Measurements from ENCODE around the gene ABHD17A. TPM values are rescaled to one million over a fixed set of nuclear protein-coding genes. Genes with fewer than 3 reads are reported as not detected.
A peak's percentile ranks its signal among the peaks of the same experiment; 100 is the strongest.

ABHD17A gene
- polyA plus RNA-seq, 1 of the 3 experiments (the other 2 are of a cell fraction): 61.1 TPM

- no peak for DNase-seq
- H2AFZ ChIP-seq (ENCODE audit: low read depth): peak overlapping the region; percentile 47; the same call in 1 of the 2 replicates
- H3K4me1 ChIP-seq (ENCODE audit: control insufficient read depth in 1 of 2, insufficient read depth in 2 of 2, low read depth in 1 of 2, low read length in 1 of 2): peaks cover 0 to 15% of the 10 kb centered on the region in 2 experiments; a peak in 1 of 4 replicates
- peaks cover 0 to 2% of the 10 kb centered on the region in 2 experiments for H3K36me3 ChIP-seq (replicated peaks in 1 of 2; ENCODE audit: control insufficient read depth in 1 of 2, insufficient read depth in 2 of 2, low read length in 1 of 2)
- peaks cover 19% of the 10 kb centered on the region for H4K20me1 ChIP-seq (ENCODE audit: insufficient read depth)
- CTCF ChIA-PET: no interaction called here
- H3F3A ChIP-seq (replicated peaks; ENCODE audit: insufficient read depth): peaks cover 17% of the 10 kb centered on the region
- 54% methylated on average over 8 of the region's 8 CpGs for WGBS (ENCODE audit: low lambda C conversion rate)
- no peak overlapping the region for H3K9ac ChIP-seq
- no peaks in the 10 kb centered on the region for H3K9me2 ChIP-seq
- peak overlapping the region in 1 of 2 experiments; percentile 18; a peak in 1 of 4 replicates for H3K4me3 ChIP-seq (ENCODE audit: low read depth in 2 of 2, low read length in 1 of 2)
- no peaks in the 10 kb centered on the region for H3K9me3 ChIP-seq
- H3K79me2 ChIP-seq (ENCODE audit: insufficient read depth): peaks cover 43% of the 10 kb centered on the region
- peak overlapping the region in 1 of 2 experiments; percentile 7; a peak in 1 of 4 replicates for H3K27ac ChIP-seq (ENCODE audit: low read depth in 2 of 2, low read length in 1 of 2)
- no peaks in the 10 kb centered on the region for H3K27me3 ChIP-seq (ENCODE audit: insufficient read depth)
- TF ChIP-seq, protein P1, sequence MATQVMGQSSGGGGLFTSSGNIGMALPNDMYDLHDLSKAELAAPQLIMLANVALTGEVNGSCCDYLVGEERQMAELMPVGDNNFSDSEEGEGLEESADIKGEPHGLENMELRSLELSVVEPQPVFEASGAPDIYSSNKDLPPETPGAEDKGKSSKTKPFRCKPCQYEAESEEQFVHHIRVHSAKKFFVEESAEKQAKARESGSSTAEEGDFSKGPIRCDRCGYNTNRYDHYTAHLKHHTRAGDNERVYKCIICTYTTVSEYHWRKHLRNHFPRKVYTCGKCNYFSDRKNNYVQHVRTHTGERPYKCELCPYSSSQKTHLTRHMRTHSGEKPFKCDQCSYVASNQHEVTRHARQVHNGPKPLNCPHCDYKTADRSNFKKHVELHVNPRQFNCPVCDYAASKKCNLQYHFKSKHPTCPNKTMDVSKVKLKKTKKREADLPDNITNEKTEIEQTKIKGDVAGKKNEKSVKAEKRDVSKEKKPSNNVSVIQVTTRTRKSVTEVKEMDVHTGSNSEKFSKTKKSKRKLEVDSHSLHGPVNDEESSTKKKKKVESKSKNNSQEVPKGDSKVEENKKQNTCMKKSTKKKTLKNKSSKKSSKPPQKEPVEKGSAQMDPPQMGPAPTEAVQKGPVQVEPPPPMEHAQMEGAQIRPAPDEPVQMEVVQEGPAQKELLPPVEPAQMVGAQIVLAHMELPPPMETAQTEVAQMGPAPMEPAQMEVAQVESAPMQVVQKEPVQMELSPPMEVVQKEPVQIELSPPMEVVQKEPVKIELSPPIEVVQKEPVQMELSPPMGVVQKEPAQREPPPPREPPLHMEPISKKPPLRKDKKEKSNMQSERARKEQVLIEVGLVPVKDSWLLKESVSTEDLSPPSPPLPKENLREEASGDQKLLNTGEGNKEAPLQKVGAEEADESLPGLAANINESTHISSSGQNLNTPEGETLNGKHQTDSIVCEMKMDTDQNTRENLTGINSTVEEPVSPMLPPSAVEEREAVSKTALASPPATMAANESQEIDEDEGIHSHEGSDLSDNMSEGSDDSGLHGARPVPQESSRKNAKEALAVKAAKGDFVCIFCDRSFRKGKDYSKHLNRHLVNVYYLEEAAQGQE (IDR thresholded peaks at IDR 0.05; ENCODE audit: low read depth, low read length): no peak
- TF ChIP-seq SIN3A (IDR thresholded peaks at IDR 0.05; ENCODE audit: borderline replicate concordance, low read depth, low read length) (no peak), NFIC (IDR thresholded peaks at IDR 0.05; ENCODE audit: borderline replicate concordance) (no peak), RFX5 (IDR thresholded peaks at IDR 0.05; ENCODE audit: low read length) (no peak), RAD21 (IDR thresholded peaks at IDR 0.05; ENCODE audit: low read length) (no peak), RXRA (IDR thresholded peaks at IDR 0.05; ENCODE audit: borderline replicate concordance, low read depth) (no peak), ELF1 (IDR thresholded peaks at IDR 0.05) (no peak), RCOR1 (IDR thresholded peaks at IDR 0.05; ENCODE audit: low read length) (no peak), JUND (IDR thresholded peaks at IDR 0.05) (no peak), FOXJ3 (CRISPR knock-in tag; IDR thresholded peaks at IDR 0.05) (no peak), ZBTB33 (IDR thresholded peaks at IDR 0.05; ENCODE audit: borderline replicate concordance, low read depth) (no peak), NRF1 (IDR thresholded peaks at IDR 0.05; ENCODE audit: low read depth, low read length) (no peak), TCF12 (IDR thresholded peaks at IDR 0.05) (no peak), YY1 (IDR thresholded peaks at IDR 0.05; ENCODE audit: low read depth) (no peak)
- TF ChIP-seq, protein P2, sequence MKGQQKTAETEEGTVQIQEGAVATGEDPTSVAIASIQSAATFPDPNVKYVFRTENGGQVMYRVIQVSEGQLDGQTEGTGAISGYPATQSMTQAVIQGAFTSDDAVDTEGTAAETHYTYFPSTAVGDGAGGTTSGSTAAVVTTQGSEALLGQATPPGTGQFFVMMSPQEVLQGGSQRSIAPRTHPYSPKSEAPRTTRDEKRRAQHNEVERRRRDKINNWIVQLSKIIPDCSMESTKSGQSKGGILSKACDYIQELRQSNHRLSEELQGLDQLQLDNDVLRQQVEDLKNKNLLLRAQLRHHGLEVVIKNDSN (IDR thresholded peaks at IDR 0.05; ENCODE audit: borderline replicate concordance, low read depth): no peak
- TF ChIP-seq, protein P3, sequence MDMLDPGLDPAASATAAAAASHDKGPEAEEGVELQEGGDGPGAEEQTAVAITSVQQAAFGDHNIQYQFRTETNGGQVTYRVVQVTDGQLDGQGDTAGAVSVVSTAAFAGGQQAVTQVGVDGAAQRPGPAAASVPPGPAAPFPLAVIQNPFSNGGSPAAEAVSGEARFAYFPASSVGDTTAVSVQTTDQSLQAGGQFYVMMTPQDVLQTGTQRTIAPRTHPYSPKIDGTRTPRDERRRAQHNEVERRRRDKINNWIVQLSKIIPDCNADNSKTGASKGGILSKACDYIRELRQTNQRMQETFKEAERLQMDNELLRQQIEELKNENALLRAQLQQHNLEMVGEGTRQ (IDR thresholded peaks at IDR 0.05; ENCODE audit: borderline replicate concordance, low read depth, low read length): no peak
- TF ChIP-seq, protein P4, sequence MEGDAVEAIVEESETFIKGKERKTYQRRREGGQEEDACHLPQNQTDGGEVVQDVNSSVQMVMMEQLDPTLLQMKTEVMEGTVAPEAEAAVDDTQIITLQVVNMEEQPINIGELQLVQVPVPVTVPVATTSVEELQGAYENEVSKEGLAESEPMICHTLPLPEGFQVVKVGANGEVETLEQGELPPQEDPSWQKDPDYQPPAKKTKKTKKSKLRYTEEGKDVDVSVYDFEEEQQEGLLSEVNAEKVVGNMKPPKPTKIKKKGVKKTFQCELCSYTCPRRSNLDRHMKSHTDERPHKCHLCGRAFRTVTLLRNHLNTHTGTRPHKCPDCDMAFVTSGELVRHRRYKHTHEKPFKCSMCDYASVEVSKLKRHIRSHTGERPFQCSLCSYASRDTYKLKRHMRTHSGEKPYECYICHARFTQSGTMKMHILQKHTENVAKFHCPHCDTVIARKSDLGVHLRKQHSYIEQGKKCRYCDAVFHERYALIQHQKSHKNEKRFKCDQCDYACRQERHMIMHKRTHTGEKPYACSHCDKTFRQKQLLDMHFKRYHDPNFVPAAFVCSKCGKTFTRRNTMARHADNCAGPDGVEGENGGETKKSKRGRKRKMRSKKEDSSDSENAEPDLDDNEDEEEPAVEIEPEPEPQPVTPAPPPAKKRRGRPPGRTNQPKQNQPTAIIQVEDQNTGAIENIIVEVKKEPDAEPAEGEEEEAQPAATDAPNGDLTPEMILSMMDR (IDR thresholded peaks at IDR 0.05): no peak
- TF ChIP-seq, protein P5, sequence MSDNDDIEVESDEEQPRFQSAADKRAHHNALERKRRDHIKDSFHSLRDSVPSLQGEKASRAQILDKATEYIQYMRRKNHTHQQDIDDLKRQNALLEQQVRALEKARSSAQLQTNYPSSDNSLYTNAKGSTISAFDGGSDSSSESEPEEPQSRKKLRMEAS (IDR thresholded peaks at IDR 0.05; ENCODE audit: low read depth): no peak
- POLR2A ChIA-PET: no interaction called here
- peak overlapping the region; percentile 45; the same call in 1 of the 2 replicates for H3K4me2 ChIP-seq
These were observed 19.5 kb upstream of the ABHD17A start for GRCh38 chr19:1904860-1905109.
